ENCODE results near the gene DFFB.
"Not testable (repeated sequence)": the region's sequence is repeated elsewhere in the genome, so short reads cannot be mapped to it uniquely, and the experiment has no call there.

Gene DFFB, protein sequence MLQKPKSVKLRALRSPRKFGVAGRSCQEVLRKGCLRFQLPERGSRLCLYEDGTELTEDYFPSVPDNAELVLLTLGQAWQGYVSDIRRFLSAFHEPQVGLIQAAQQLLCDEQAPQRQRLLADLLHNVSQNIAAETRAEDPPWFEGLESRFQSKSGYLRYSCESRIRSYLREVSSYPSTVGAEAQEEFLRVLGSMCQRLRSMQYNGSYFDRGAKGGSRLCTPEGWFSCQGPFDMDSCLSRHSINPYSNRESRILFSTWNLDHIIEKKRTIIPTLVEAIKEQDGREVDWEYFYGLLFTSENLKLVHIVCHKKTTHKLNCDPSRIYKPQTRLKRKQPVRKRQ

GRCh38 chr1:3856923-3857790 lies at the start of gene DFFB, which contains the start of gene CEP104:
DFFB (plus strand) TSS chr1:3857476; CDS start chr1:3857604, 128 bp downstream.
CEP104 (minus strand) TSS chr1:3857211; CDS start chr1:3852407, 4,804 bp downstream.
- ChIA-PET CTCF (interaction anchor here (1.3 to 3.1 kb wide), 4 partner anchors 11 to 16 kb away, joined by 3 to 15 read pairs (median 6); no protein-coding TSS in a partner anchor), POLR2A (interaction anchor here (1.4 kb wide), 1 partner anchor 42 kb away, joined by 3 read pairs; the partner anchor contains the start of gene C1orf174)
- peak within 1 kb of the TSS; percentile 98 for H3K4me3 ChIP-seq (ENCODE audit: low read depth, low read length)
- peak; percentile 9 for DNase-seq (ENCODE audit: low read depth, low spot score)
- no peak for TF ChIP-seq CTCF (IDR thresholded peaks at IDR 0.05; ENCODE audit: insufficient read depth, low read length, missing control alignments)

- TF ChIP-seq CTCF (IDR thresholded peaks at IDR 0.05; ENCODE audit: insufficient read depth, low read length, missing control alignments), result no peak
- DNase-seq (ENCODE audit: low read depth, low spot score), result no peak
- ChIA-PET CTCF (no interaction called here), POLR2A (no interaction called here)
- H3K4me3 ChIP-seq (ENCODE audit: low read depth, low read length), result no peak overlapping the region
These were observed 49.5 kb upstream of the DFFB start for GRCh38 chr1:3807769-3808168.

DNA sequence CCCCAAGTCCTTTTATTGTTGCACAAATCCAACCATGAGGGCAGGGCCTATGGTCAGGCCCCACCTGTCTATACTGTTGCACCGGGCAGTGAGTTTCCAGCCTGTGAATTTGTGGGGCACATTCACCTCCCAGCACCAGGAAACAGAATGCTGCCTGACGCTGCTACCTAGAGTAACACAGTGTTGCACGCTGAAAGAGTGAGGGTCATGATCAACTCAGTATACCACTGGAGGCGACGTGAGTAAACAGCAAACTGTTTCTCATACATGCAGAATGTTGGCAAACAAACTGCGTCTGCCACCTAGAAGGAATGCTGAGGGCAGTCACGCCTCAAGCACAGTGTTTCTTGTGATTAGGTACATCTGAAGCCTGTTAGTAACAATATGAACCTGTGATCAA lies 47.6 kb upstream of the DFFB start:
- no peak for TF ChIP-seq CTCF (IDR thresholded peaks at IDR 0.05; ENCODE audit: insufficient read depth, low read length, missing control alignments)
- ChIA-PET CTCF (no interaction called here), POLR2A (no interaction called here)
- DNase-seq (ENCODE audit: low read depth, low spot score), result no peak
- no peak overlapping the region for H3K4me3 ChIP-seq (ENCODE audit: low read depth, low read length)

GRCh38 chr1:3810149-3810761 lies 47.0 kb upstream of the DFFB start:
- CTCF ChIA-PET, result interaction anchor here (0.7 to 1.2 kb wide), 2 partner anchors 8 to 13 kb away, joined by 3 to 4 read pairs; no protein-coding TSS in a partner anchor
- POLR2A ChIA-PET; DNase-seq (ENCODE audit: low read depth, low spot score); H3K4me3 ChIP-seq (ENCODE audit: low read depth, low read length): not testable (repeated sequence)

GRCh38 chr1:3811595-3811911 lies 45.7 kb upstream of the DFFB start:
- no peak for TF ChIP-seq CTCF (IDR thresholded peaks at IDR 0.05; ENCODE audit: insufficient read depth, low read length, missing control alignments)
- no peak for DNase-seq (ENCODE audit: low read depth, low spot score)
- H3K4me3 ChIP-seq (ENCODE audit: low read depth, low read length), result no peak overlapping the region
- ChIA-PET CTCF (interaction anchor here (1.2 kb wide), 1 partner anchor 9 kb away, joined by 4 read pairs; no protein-coding TSS in a partner anchor), POLR2A (no interaction called here)

- no peak for DNase-seq (ENCODE audit: low read depth, low spot score)
- POLR2A ChIA-PET, result no interaction called here
- no peak for TF ChIP-seq CTCF (IDR thresholded peaks at IDR 0.05; ENCODE audit: insufficient read depth, low read length, missing control alignments)
- CTCF ChIA-PET, result no interaction called here
- H3K4me3 ChIP-seq (ENCODE audit: low read depth, low read length), result no peak overlapping the region
These were observed 43.2 kb upstream of the DFFB start for GRCh38 chr1:3814065-3814464.
